HEK293 (cell line): ENCODE results near the gene HNRNPUL1.

ENCODE experiments used
- CTCF ChIA-PET: fragments of 350-600 bp; formaldehyde crosslinking; extraction: SDS; loops from one replicate; lab custom pipeline; 2021; ENCODE audit warnings: antibody characterized with exemption; lab: Yijun Ruan, JAX
- POLR2A ChIA-PET: fragments of 300-600 bp; formaldehyde crosslinking; extraction: SDS; loops from one replicate; lab custom pipeline; 2020; ENCODE audit warnings: antibody characterized with exemption, inconsistent platforms; lab: Yijun Ruan, JAX
- H3K27ac ChIP-seq: fragments of 200-500 bp; sonication (Bioruptor generic); 2 replicates; pipeline ENCODE4 v1.5.1; 2014; ENCODE audit warnings: low read depth, low read length, control low read depth, inconsistent platforms; ENCODE audit errors: extremely low read depth
- H3K36me3 ChIP-seq, 2 experiments: fragments of 200-500 bp in 1 of 2; sonication (Bioruptor generic) in 1 of 2; 1 replicate in 1 of 2; 2 replicates in 1 of 2; pipeline ENCODE4 v1.5.1; 2014 to 2017; ENCODE audit warnings: inconsistent platforms in 2 of 2, low read length in 2 of 2; ENCODE audit not compliant: control insufficient read depth in 2 of 2, insufficient read depth in 1 of 2
- H3K4me1 ChIP-seq: fragments of 200-500 bp; sonication (Bioruptor generic); 2 replicates; pipeline ENCODE4 v1.5.1; 2014; ENCODE audit warnings: mild to moderate bottlenecking, low read length, inconsistent platforms; ENCODE audit not compliant: control insufficient read depth, insufficient read depth
- H3K4me3 ChIP-seq: 2 replicates; pipeline ENCODE4 v1.5.1; 2011; ENCODE audit warnings: low read depth, mild to moderate bottlenecking, control low read depth, low read length, moderate library complexity
- H3K9me3 ChIP-seq: fragments of 200-500 bp; sonication (Bioruptor generic); 2 replicates; pipeline ENCODE4 v1.5.1; 2014; ENCODE audit warnings: low read depth, low read length, inconsistent platforms; ENCODE audit not compliant: control insufficient read depth, insufficient read depth
- GLIS2 ChIP-seq: fragments of 450-650 bp; formaldehyde crosslinking; IDR thresholded peaks from 2 replicates; pipeline ENCODE4 v1.5.1; 2016; ENCODE audit warnings: missing biosample characterization, missing genetic modification characterization
- HOXA7 ChIP-seq: sonication (generic); formaldehyde crosslinking; IDR thresholded peaks from 2 replicates; pipeline ENCODE4 v1.8.1; 2022; ENCODE audit warnings: missing genetic modification reagents, borderline replicate concordance
- INSM2 ChIP-seq: fragments of 450-650 bp; formaldehyde crosslinking; IDR thresholded peaks from 2 replicates; pipeline ENCODE4 v1.5.1; 2016; ENCODE audit warnings: missing biosample characterization, missing genetic modification characterization
- PRDM10 ChIP-seq: fragments of 450-650 bp; formaldehyde crosslinking; IDR thresholded peaks from 2 replicates; pipeline ENCODE4 v1.5.1; 2016; ENCODE audit warnings: missing biosample characterization, missing genetic modification characterization
- PRDM2 ChIP-seq: fragments of 450-650 bp; formaldehyde crosslinking; IDR thresholded peaks from 2 replicates; pipeline ENCODE4 v1.5.1; 2016; ENCODE audit warnings: missing biosample characterization, missing genetic modification characterization, borderline replicate concordance
- SP2 ChIP-seq: fragments of 450-650 bp; formaldehyde crosslinking; IDR thresholded peaks from 2 replicates; pipeline ENCODE4 v1.5.1; 2016; ENCODE audit warnings: missing biosample characterization, missing genetic modification characterization
- ZBTB11 ChIP-seq: fragments of 450-650 bp; formaldehyde crosslinking; conservative IDR thresholded peaks from 2 replicates; pipeline ENCODE4 v1.5.1; 2016; ENCODE audit warnings: low read depth, missing biosample characterization, missing genetic modification characterization
- ZNF10 ChIP-seq: fragments of 450-650 bp; formaldehyde crosslinking; IDR thresholded peaks from 2 replicates; pipeline ENCODE4 v1.5.1; 2017; ENCODE audit warnings: missing biosample characterization, missing genetic modification characterization
- ZNF132 ChIP-seq: fragments of 450-650 bp; formaldehyde crosslinking; IDR thresholded peaks from 2 replicates; pipeline ENCODE4 v1.5.1; 2017; ENCODE audit warnings: missing biosample characterization, missing genetic modification characterization, borderline replicate concordance
- ZNF292 ChIP-seq: fragments of 450-650 bp; formaldehyde crosslinking; IDR thresholded peaks from 2 replicates; pipeline ENCODE4 v1.5.1; 2016; ENCODE audit warnings: low read depth, missing biosample characterization, missing genetic modification characterization, borderline replicate concordance
- ZNF398 ChIP-seq: fragments of 450-650 bp; formaldehyde crosslinking; IDR thresholded peaks from 2 replicates; pipeline ENCODE4 v1.5.1; 2017; ENCODE audit warnings: missing biosample characterization, missing genetic modification characterization
- ZNF423 ChIP-seq: fragments of 450-650 bp; formaldehyde crosslinking; IDR thresholded peaks from 2 replicates; pipeline ENCODE4 v1.5.1; 2016; ENCODE audit warnings: missing biosample characterization, missing genetic modification characterization
- ZNF692 ChIP-seq: fragments of 450-650 bp; formaldehyde crosslinking; IDR thresholded peaks from 2 replicates; pipeline ENCODE4 v1.5.1; 2016; ENCODE audit warnings: missing biosample characterization, missing genetic modification characterization
- ZNF830 ChIP-seq: fragments of 450-650 bp; IDR thresholded peaks from 2 replicates; pipeline ENCODE4 v1.5.0; 2018; ENCODE audit warnings: missing biosample characterization, missing genetic modification characterization, low read depth, mild to moderate bottlenecking, moderate library complexity
- ZSCAN30 ChIP-seq: fragments of 450-650 bp; IDR thresholded peaks from 2 replicates; pipeline ENCODE4 v1.5.1; 2018; ENCODE audit warnings: missing biosample characterization, mild to moderate bottlenecking, missing genetic modification characterization, moderate library complexity

The HNRNPUL1 gene

GRCh38 chr19:41220811-41221210, 43.4 kb upstream of the HNRNPUL1 start (continued):
- TF ChIP-seq ZBTB11 (tag by site-specific recombination) (no peak), GLIS2 (no peak), ZNF10 (tag by site-specific recombination) (no peak), ZNF398 (no peak), ZNF692 (no peak), ZSCAN30 (tag by site-specific recombination) (no peak), ZNF423 (tag by site-specific recombination) (no peak)

GRCh38 chr19:41221514-41222205, 42.5 kb upstream of the HNRNPUL1 start:
- H3K4me1 ChIP-seq: peaks cover 3% of the 10 kb centered on the region; the same call in 1 of the 2 replicates
- ChIA-PET CTCF (interaction anchor here (1.0 to 2.3 kb wide), 5 partner anchors 17 to 41 kb away, joined by 3 to 10 read pairs (median 5); no protein-coding TSS in a partner anchor), POLR2A (interaction anchor here (0.6 to 1.4 kb wide), 4 partner anchors 8 to 651 kb away, joined by 3 to 7 read pairs (median 4); partner anchors contain the start of gene HNRNPUL1)
- H3K36me3 ChIP-seq: no peaks in the 10 kb centered on the region
- no peaks in the 10 kb centered on the region for H3K9me3 ChIP-seq
- no peak overlapping the region for H3K27ac ChIP-seq
- H3K4me3 ChIP-seq: no peak overlapping the region
- no peak for TF ChIP-seq INSM2 (tag by site-specific recombination)
- TF ChIP-seq ZNF132 (tag by site-specific recombination): no peak
- TF ChIP-seq ZNF830 (tag by site-specific recombination): no peak
- no peak for TF ChIP-seq HOXA7 (CRISPR knock-in tag)
- no peak for TF ChIP-seq ZNF292 (tag by site-specific recombination)
- TF ChIP-seq PRDM10 (tag by site-specific recombination): no peak
- TF ChIP-seq PRDM2 (tag by site-specific recombination): no peak
- TF ChIP-seq SP2 (tag by site-specific recombination): no peak
